Esophagus muscularis mucosa (tissue), 4 donors: ENCODE results near the gene TMEM175.

Experiments used
- EP300 ChIP-seq: sonication (generic); formaldehyde crosslinking; IDR thresholded peaks from one replicate; pipeline ENCODE4 v1.6.1; 2017; ENCODE audit warnings: antibody characterized with exemption
- POLR2A ChIP-seq: fragments of 450-650 bp; IDR thresholded peaks from one replicate; pipeline ENCODE4 v1.6.1; 2017; ENCODE audit warnings: antibody characterized with exemption, moderate library complexity, mild to moderate bottlenecking, low read depth
- TF ChIP-seq, protein P1 (sequence below), 3 experiments: fragments of 200-600 bp in 2 of 3; fragments of 450-650 bp in 1 of 3; sonication (generic) in 2 of 3; IDR thresholded peaks; one replicate each; pipeline ENCODE4 v1.5.1; 2017 to 2019; ENCODE audit warnings: antibody characterized with exemption in 3 of 3, mild to moderate bottlenecking in 2 of 3, moderate library complexity in 1 of 3

DNA sequence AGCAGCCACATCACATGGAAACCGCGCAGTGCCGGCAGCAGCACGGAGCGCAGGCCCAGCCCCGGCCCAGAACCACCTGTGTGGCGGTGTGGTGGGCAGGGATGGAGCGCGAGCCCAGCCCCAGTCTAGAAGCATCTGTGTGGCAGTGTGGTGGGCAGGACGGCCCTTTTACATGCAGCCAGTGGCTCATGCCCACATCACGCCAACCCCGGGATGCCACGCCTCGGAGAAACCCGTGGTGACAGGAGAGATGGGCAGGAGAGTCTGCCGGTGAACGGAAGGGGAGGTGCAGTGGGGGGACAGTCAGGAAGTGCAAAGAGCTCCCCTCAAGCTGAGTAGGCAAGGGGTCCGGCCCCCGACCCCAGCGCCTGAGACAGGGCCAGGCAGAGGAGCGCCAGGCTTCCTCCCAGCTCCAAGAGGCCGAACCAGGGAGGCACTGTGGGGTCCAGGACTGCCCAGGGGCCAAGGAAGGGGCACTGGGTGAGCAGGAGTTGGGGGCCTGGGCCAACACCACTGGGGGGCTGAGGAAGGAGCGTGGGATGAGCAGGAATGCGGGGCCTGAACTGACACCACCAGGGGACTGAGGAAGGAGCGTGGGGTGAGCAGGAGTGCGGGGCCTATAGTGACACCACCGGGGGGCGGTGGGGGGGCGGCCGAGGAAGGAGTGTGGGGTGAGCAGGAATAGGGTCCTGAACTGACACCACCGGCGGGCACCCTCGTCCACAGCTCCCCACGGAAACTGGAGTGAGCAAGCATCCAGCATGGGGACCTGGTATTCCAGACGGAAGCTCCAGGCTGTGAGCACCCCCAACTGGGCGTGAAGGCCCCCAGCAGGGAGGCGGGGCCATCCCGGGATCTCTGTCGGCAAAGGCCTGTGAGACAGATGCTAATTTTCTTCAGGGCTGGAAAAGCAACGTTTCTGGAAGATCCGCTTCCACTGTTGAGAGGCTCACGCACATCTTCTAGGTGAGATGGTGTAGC lies 28.9 kb upstream of the TMEM175 start:
- TF ChIP-seq, protein P1, sequence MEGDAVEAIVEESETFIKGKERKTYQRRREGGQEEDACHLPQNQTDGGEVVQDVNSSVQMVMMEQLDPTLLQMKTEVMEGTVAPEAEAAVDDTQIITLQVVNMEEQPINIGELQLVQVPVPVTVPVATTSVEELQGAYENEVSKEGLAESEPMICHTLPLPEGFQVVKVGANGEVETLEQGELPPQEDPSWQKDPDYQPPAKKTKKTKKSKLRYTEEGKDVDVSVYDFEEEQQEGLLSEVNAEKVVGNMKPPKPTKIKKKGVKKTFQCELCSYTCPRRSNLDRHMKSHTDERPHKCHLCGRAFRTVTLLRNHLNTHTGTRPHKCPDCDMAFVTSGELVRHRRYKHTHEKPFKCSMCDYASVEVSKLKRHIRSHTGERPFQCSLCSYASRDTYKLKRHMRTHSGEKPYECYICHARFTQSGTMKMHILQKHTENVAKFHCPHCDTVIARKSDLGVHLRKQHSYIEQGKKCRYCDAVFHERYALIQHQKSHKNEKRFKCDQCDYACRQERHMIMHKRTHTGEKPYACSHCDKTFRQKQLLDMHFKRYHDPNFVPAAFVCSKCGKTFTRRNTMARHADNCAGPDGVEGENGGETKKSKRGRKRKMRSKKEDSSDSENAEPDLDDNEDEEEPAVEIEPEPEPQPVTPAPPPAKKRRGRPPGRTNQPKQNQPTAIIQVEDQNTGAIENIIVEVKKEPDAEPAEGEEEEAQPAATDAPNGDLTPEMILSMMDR (IDR thresholded peaks at IDR 0.05): no peak
- TF ChIP-seq POLR2A (no peak), EP300 (no peak)
